HG03159 (cell line): Measurements from ENCODE around the gene PPP2R2B.
"Not testable (repeated sequence)": the region's sequence is repeated elsewhere in the genome, so short reads cannot be mapped to it uniquely, and the experiment has no call there.

Experiments used
- ATAC-seq: cut with Tn5 transposase; IDR thresholded peaks from one replicate; pipeline ENCODE4 v1.9.1; 2021; ENCODE audit warnings: mild to moderate bottlenecking, moderate library complexity; ENCODE audit not compliant: unreplicated experiment

Gene PPP2R2B

GRCh38 chr5:146622391-146622790 is 256.2 kb downstream of the PPP2R2B start:
- no peak for ATAC-seq

GRCh38 chr5:146620669-146621051 is 257.9 kb downstream of the PPP2R2B start:
- ATAC-seq, result no peak

- no peak for ATAC-seq
These were observed 258.4 kb downstream of the PPP2R2B start for GRCh38 chr5:146620031-146620668.

GRCh38 chr5:146618434-146618833 is 260.1 kb downstream of the PPP2R2B start:
- ATAC-seq, result no peak

GRCh38 chr5:146609731-146610130 is 268.8 kb downstream of the PPP2R2B start:
- not testable (repeated sequence) for ATAC-seq

- ATAC-seq, result no peak
These were observed 270.8 kb downstream of the PPP2R2B start for GRCh38 chr5:146607659-146608332.

GRCh38 chr5:146606893-146607292 is 271.7 kb downstream of the PPP2R2B start:
- ATAC-seq, result no peak

GRCh38 chr5:146600376-146600775 is 278.2 kb downstream of the PPP2R2B start:
- ATAC-seq, result no peak

- no peak for ATAC-seq
These were observed 279.3 kb downstream of the PPP2R2B start for GRCh38 chr5:146599261-146599660.

- ATAC-seq, result no peak
These were observed 283.5 kb downstream of the PPP2R2B start for GRCh38 chr5:146595088-146595487.

GRCh38 chr5:146592352-146592751 is 286.2 kb downstream of the PPP2R2B start:
- no peak for ATAC-seq

- ATAC-seq, result no peak
These were observed 289.6 kb downstream of the PPP2R2B start for GRCh38 chr5:146589028-146589345.

- no peak for ATAC-seq
These were observed 290.1 kb downstream of the PPP2R2B start for GRCh38 chr5:146588331-146589027.

GRCh38 chr5:146586752-146587151 is 291.8 kb downstream of the PPP2R2B start:
- no peak for ATAC-seq

GRCh38 chr5:146584750-146585149 is 293.8 kb downstream of the PPP2R2B start:
- no peak for ATAC-seq

- no peak for ATAC-seq
These were observed 296.4 kb downstream of the PPP2R2B start for GRCh38 chr5:146582051-146582596.

- no peak for ATAC-seq
These were observed 298.3 kb downstream of the PPP2R2B start for GRCh38 chr5:146580237-146580636.

- ATAC-seq, result no peak
These were observed 303.8 kb downstream of the PPP2R2B start for GRCh38 chr5:146574713-146575112.

GRCh38 chr5:146568161-146568560 is 310.4 kb downstream of the PPP2R2B start:
- no peak for ATAC-seq

- peak; percentile 99 for ATAC-seq
These were observed 312.7 kb downstream of the PPP2R2B start for GRCh38 chr5:146565764-146566367.

GRCh38 chr5:146564007-146564762 is 314.4 kb downstream of the PPP2R2B start:
- no peak for ATAC-seq
